Spinal cord (tissue), 10 donors: ENCODE data around the gene DDX51. TPM values are rescaled to one million over a fixed set of nuclear protein-coding genes. Genes with fewer than 3 reads are reported as not detected.

Experiments used
- DNase-seq, 6 donors: peaks; one replicate each; pipeline versions ENCODE4 v3.0.0 to v3.0.0-alpha.2; 2013 to 2015; ENCODE audit warnings: low spot score in 6 of 6, low read depth in 4 of 6
- H3K27ac ChIP-seq: one replicate; pipeline ENCODE4 v1.5.1; 2013; ENCODE audit warnings: low read depth, low read length, control low read depth
- H3K27me3 ChIP-seq: one replicate; pipeline ENCODE4 v1.6.1; 2013; ENCODE audit warnings: low read length; ENCODE audit not compliant: control insufficient read depth, insufficient read depth
- H3K36me3 ChIP-seq: one replicate; pipeline ENCODE4 v1.6.1; 2013; ENCODE audit warnings: low read length; ENCODE audit not compliant: control insufficient read depth, insufficient read depth
- H3K4me1 ChIP-seq: one replicate; pipeline ENCODE4 v1.6.1; 2013; ENCODE audit warnings: low read length; ENCODE audit not compliant: control insufficient read depth, insufficient read depth
- H3K4me3 ChIP-seq: one replicate; pipeline ENCODE4 v1.5.1; 2013; ENCODE audit warnings: low read depth, low read length, control low read depth
- H3K9me3 ChIP-seq: one replicate; pipeline ENCODE4 v1.6.1; 2013; ENCODE audit warnings: low read length; ENCODE audit not compliant: control insufficient read depth, insufficient read depth
- whole genome bisulfite sequencing: methylation state at CpG from one replicate; pipeline ENCODE4 v1.1.5; 2013; ENCODE audit warnings: missing lambda C conversion rate; ENCODE audit not compliant: insufficient coverage; 5-methylcytosine and 5-hydroxymethylcytosine counted together
- polyA plus RNA-seq, 2 donors: library from polyadenylated mRNA; unstranded; fragments of 120-200 nt; gene quantifications; one replicate each; pipeline ENCODE4 v1.2.1, GENCODE V29; 2013; ENCODE audit not compliant: insufficient read length in 2 of 2
- total RNA-seq, 2 donors: library from RNA; depleted of rRNA in 1 of 2; stranded (reverse); fragments of 120-200 nt in 1 of 2; fragments of >200 nt in 1 of 2; gene quantifications; one replicate each; pipeline versions ENCODE4 v1.2.3 to v1.2.4, GENCODE V29; 2013 to 2014
- donor health status: healthy.

Gene DDX51
- total and polyA plus RNA-seq, 4 donors = 6.8 to 35.8 (median 16.8) TPM

DNA sequence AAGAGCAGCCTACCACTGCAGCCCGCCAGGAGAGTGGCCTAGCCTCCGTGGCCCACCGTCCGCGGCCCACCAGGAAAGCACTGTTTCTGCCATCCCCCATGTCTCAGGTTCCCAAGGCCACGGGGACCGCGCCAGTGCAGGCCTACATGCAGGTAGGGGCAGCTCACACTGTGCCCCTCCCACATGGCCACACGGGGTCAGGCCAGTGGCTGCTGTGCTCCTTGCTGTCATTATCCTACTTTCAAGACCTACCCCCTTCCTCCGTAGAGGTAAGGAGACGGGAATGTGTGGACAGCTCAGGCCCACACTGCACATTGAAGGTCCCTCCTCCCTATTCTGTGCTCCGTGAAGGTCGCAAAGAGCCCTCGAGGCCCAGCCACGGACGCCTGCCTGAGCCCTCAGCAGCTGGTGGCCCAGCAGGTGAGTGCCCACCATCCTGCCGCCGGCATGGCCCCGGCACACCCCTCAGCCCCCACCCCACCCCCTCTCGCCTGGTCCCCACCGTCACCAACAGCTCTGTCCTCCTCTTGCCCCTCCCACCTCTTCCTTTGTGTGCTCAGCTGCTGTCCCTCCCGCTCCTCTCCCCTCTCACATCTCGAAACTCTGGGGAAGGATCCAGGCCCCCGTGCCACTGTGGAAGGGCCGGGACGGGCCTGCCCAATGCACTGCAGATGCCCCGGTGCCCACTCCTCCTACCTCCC is 10.0 kb downstream of the DDX51 start:
- Histone ChIP-seq H3K4me3 (no peak overlapping the region), H3K9me3 (no peaks in the 10 kb centered on the region), H3K27ac (no peak overlapping the region), H3K27me3 (no peaks in the 10 kb centered on the region), H3K4me1 (peaks cover 6% of the 10 kb centered on the region), H3K36me3 (peaks cover 55% of the 10 kb centered on the region)
- 63% methylated on average over 18 of the region's 27 CpGs for WGBS
- DNase-seq = no peak

DNA sequence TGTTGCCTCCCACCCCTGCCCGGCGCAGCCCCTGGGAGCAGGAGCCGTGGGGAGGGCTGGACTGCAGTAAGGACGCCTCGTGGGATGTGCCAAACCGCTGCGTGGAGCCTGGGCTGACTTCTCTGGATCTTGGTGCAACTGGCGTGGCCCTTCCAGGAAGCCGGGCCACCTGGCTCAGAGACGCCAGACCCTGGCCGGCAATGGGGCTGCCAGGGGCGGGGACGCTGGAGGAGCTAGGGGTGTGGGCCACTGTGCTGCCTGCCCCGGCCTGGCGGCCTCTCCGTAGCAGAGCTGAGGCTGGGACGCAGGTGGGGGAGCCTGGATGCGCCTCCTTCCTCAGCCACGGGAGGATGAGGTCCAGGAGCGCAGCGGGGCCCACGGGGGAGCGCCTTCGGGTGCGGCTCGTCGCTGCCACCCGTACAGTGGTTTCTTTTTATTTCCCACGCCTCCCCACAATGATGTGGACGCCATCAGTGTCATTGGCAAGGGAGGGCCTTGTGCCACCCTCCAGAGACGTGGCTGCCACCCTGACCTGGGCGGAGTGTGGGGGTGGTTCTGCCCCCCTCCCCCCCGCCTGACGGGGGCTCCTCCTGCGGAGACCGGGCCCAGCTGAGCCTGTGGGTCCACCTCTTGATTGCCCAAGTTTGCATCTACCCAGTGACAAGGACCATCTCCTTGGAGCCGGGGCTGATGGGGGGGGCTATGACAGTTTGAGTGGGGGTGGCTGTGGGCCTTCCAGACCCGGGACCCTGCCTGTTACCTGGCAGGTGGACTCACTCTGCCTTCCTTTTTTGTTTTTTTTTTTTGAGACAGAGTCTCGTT is 11.3 kb downstream of the DDX51 start:
- no peaks in the 10 kb centered on the region for H3K27me3 ChIP-seq
- DNase-seq = no peak
- H3K36me3 ChIP-seq = peaks cover 46% of the 10 kb centered on the region
- no peak overlapping the region for H3K4me3 ChIP-seq
- no peak overlapping the region for H3K27ac ChIP-seq
- H3K4me1 ChIP-seq = peaks cover 6% of the 10 kb centered on the region
- H3K9me3 ChIP-seq = no peaks in the 10 kb centered on the region
- 93% methylated on average over 34 of the region's 39 CpGs for WGBS

DNA sequence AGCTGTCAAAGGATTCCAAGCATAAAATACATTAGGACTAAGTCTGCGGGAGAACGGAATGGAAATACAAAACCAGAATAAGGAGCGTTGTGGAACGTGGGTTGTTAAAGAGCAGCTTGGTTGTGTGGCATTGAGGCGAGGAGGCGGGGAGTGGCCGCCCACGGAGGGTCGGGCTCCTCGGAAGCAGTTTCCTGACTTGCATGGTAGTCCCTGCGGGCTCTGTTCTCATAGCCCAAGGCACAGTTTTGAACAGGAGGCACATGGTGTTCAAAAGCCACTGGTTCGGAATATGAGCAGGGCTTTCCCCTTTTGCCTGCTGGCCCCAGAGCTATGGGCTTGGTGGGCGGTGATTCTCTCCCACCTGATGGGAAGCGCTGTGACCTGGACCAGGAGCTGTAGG is 12.2 kb downstream of the DDX51 start:
- Histone ChIP-seq H3K9me3 (no peaks in the 10 kb centered on the region), H3K27me3 (no peaks in the 10 kb centered on the region), H3K36me3 (peaks cover 46% of the 10 kb centered on the region), H3K27ac (no peak overlapping the region), H3K4me3 (no peak overlapping the region), H3K4me1 (peaks cover 5% of the 10 kb centered on the region)
- no peak for DNase-seq
- WGBS = 96% methylated on average over 14 of the region's 14 CpGs

DNA sequence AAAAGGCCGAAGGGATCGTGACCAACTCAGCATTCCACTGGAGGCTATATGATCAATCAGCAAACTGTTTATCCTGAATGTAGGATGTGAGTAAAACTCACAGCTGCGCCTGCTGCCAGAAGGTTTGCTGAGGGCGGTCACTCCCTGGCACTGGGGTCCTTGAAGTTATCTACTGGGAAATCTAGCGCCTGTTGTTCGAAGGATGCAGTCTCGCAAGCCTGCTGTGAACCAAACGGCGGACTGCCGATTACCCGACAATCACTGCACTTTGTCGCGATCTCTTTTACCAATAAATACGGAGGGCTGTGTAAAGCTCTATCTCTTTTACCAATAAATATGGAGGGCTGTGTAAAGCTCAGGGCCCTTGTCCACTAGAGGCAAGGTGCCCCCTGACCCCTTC is 12.9 kb downstream of the DDX51 start:
- Histone ChIP-seq H3K4me1 (no peaks in the 10 kb centered on the region), H3K27ac (no peak overlapping the region), H3K27me3 (no peaks in the 10 kb centered on the region), H3K36me3 (peaks cover 51% of the 10 kb centered on the region), H3K9me3 (no peaks in the 10 kb centered on the region), H3K4me3 (no peak overlapping the region)
- DNase-seq = no peak
- WGBS = 100% methylated on average over 4 of the region's 14 CpGs

DNA sequence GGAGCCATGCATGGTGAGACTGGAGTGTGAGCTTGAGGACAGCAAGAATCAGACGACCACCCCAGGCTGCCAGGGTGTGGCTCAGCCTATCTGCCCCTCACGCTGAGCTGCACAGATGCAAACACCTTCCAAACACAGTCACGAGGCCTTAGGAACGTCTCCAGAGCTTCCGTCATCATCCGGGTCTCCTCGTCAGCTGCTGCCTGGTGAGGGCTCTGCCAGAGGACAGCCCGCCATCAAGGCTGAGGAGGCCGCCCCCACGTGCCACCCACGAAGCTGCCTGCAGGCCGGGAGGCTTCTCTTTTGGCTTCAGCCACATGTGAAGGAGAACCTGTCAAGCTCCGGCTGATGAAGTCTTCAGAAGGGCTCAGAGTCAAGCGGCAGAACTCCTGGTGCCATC is 13.4 kb downstream of the DDX51 start:
- 95% methylated on average over 14 of the region's 14 CpGs for WGBS
- Histone ChIP-seq H3K36me3 (peaks cover 55% of the 10 kb centered on the region), H3K4me1 (no peaks in the 10 kb centered on the region), H3K27ac (no peak overlapping the region), H3K27me3 (no peaks in the 10 kb centered on the region), H3K9me3 (no peaks in the 10 kb centered on the region), H3K4me3 (no peak overlapping the region)
- DNase-seq = no peak

DNA sequence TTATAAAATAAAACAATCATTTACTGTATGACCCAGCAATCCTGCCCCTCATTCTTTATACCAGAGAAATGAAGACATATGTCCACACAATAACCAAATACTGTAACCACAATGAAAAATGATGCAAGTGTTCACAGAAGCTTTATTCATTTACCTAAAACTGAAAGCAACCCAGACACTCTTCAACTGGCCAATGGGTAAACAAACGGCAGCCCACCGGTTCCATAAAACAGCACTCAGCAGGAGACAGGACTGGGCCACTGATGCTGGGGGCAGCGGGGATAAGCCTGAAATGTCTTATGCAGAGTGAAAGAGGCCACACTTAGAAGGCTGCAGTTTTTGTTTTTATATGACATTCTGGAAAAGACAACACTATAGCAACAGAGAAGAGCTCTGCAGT is 15.1 kb downstream of the DDX51 start:
- no peak for DNase-seq
- 100% methylated on average over 3 of the region's 3 CpGs for WGBS
- no peak overlapping the region for H3K27ac ChIP-seq
- no peaks in the 10 kb centered on the region for H3K9me3 ChIP-seq
- no peaks in the 10 kb centered on the region for H3K4me1 ChIP-seq
- no peaks in the 10 kb centered on the region for H3K27me3 ChIP-seq
- no peak overlapping the region for H3K4me3 ChIP-seq
- peaks cover 69% of the 10 kb centered on the region for H3K36me3 ChIP-seq

DNA sequence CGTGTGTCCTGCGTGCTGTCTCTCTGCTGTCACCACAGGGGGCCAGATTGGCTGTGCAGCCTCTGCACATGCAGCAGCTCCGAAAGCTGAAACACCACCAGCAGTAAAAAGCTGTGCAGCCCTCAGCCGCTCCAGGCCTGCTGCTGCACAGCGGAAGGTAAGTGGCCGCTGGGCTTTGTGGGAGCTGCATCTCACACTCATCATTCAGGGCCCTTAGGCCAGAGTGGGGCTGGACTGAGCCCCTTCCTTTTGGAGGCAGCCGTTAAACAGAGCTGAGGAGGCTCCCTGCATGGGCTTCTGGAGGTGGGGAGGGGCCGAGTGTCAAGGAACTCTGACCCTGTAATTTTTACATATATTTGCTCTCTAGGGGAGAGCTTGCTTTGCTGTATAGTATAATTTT is 17.1 kb downstream of the DDX51 start:
- no peaks in the 10 kb centered on the region for H3K4me1 ChIP-seq
- 97% methylated on average over 5 of the region's 8 CpGs for WGBS
- H3K27ac ChIP-seq = no peak overlapping the region
- DNase-seq = no peak
- no peaks in the 10 kb centered on the region for H3K9me3 ChIP-seq
- peaks cover 67% of the 10 kb centered on the region for H3K36me3 ChIP-seq
- H3K4me3 ChIP-seq = no peak overlapping the region
- H3K27me3 ChIP-seq = no peaks in the 10 kb centered on the region

DNA sequence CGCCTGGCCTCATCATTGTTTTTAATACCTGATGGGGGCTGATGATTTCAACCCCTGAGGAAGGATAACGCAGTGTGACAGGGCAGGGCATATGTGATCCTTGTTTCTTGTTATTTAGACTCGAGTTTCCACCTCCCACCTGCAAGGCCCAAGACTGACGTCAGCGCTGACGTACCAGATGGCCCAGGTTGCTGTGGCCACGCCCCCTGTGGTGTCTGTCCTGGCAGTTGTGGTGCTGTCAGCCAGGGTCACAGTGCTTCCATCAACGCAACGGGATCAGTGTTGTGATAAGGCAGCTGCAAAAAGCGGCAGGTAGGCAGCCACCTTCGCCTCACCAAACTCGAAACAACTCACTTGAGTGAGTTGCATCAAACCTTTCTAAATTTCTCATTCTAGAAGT is 18.4 kb downstream of the DDX51 start:
- DNase-seq = no peak
- peaks cover 71% of the 10 kb centered on the region for H3K36me3 ChIP-seq
- no peaks in the 10 kb centered on the region for H3K27me3 ChIP-seq
- no peak overlapping the region for H3K4me3 ChIP-seq
- WGBS = 91% methylated on average over 6 of the region's 12 CpGs
- H3K9me3 ChIP-seq = no peaks in the 10 kb centered on the region
- H3K4me1 ChIP-seq = no peaks in the 10 kb centered on the region
- H3K27ac ChIP-seq = no peak overlapping the region

DNA sequence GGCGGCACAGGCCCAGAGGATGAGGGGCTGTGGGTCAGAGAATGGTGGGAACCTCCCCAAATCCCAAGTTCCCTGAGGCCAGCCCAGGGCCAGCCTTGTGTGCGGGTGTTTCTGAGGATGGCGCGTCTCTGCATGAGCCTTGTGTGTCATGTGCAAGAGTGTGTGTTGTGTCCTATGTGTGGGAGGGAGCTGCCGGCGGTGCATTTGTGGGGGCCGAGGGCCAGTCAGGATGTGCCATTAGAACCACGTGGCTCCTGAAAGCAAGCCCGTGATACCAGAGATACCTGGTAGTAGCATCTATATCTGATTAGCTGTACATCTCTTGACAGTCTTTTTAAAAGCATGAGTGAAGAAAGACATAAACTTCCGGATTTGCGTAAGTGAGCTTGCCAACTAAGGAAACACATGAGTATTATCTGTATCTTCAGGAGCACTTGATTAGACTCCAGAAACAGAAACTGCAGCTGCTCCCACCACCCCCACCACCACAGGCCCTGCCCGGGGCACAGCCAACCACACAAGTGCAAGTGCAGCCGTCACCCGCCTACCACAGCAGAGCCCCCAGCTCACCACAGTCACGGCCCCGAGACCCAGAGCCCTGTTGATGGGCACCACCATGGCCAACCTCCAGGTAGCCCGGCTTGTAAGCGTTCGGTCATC is 19.2 kb downstream of the DDX51 start:
- DNase-seq = no peak
- Histone ChIP-seq H3K27me3 (no peaks in the 10 kb centered on the region), H3K36me3 (peaks cover 70% of the 10 kb centered on the region), H3K4me3 (no peak overlapping the region), H3K9me3 (no peaks in the 10 kb centered on the region), H3K27ac (no peak overlapping the region), H3K4me1 (no peaks in the 10 kb centered on the region)
- 97% methylated on average over 12 of the region's 19 CpGs for whole genome bisulfite sequencing
